GM23338 (cell line): ENCODE results near the gene SHOC1. TPM values are rescaled to one million over a fixed set of nuclear protein-coding genes. Genes with fewer than 3 reads are reported as not detected.

Source experiments
- ATAC-seq: fragments of 200-7000 bp; cut with Tn5 transposase; 3 replicates; pipeline ENCODE4 v1.9.1; 2020
- DNase-seq: peaks from one replicate; pipeline ENCODE4 v3.0.0-alpha.2; 2015; ENCODE audit warnings: low spot score
- H2AFZ ChIP-seq: fragments of 200-600 bp; sonication (generic); 2 replicates; pipeline ENCODE4 v1.8.0; 2016; ENCODE audit warnings: antibody characterized with exemption, mild to moderate bottlenecking, moderate library complexity
- H3F3A ChIP-seq: fragments of 200-600 bp; sonication (generic); replicated peaks from 2 replicates; pipeline ENCODE4 v1.8.0; 2017; ENCODE audit warnings: antibody characterized with exemption, mixed run types, low read depth
- H3K27ac ChIP-seq: fragments of 200-600 bp; sonication (generic); 2 replicates; pipeline ENCODE4 v1.6.1; 2016; ENCODE audit warnings: low read depth
- H3K27me3 ChIP-seq: fragments of 200-600 bp; sonication (generic); 2 replicates; pipeline ENCODE4 v1.8.0; 2016; ENCODE audit warnings: mild to moderate bottlenecking, mixed run types, moderate library complexity; ENCODE audit not compliant: insufficient read depth
- H3K36me3 ChIP-seq: fragments of 200-600 bp; sonication (generic); 2 replicates; pipeline ENCODE4 v1.8.0; 2016; ENCODE audit warnings: mild to moderate bottlenecking; ENCODE audit not compliant: insufficient read depth
- H3K4me1 ChIP-seq: fragments of 200-600 bp; sonication (generic); 2 replicates; pipeline ENCODE4 v1.8.0; 2016; ENCODE audit warnings: mild to moderate bottlenecking, moderate library complexity; ENCODE audit not compliant: insufficient read depth
- H3K4me2 ChIP-seq: fragments of 200-600 bp; sonication (generic); 2 replicates; pipeline ENCODE4 v1.7.1; 2017; ENCODE audit warnings: mixed run types
- H3K4me3 ChIP-seq: fragments of 200-600 bp; sonication (generic); 2 replicates; pipeline ENCODE4 v1.6.1; 2016; ENCODE audit warnings: mixed run types
- H3K79me2 ChIP-seq: fragments of 200-600 bp; sonication (generic); replicated peaks from 2 replicates; pipeline ENCODE4 v1.8.0; 2017; ENCODE audit warnings: mild to moderate bottlenecking; ENCODE audit not compliant: insufficient read depth
- H3K9me2 ChIP-seq: fragments of 200-600 bp; sonication (generic); 2 replicates; pipeline ENCODE4 v1.8.0; 2017; ENCODE audit not compliant: insufficient read depth
- H4K20me1 ChIP-seq: fragments of 200-600 bp; sonication (generic); replicated peaks from 2 replicates; pipeline ENCODE4 v1.8.0; 2017; ENCODE audit warnings: mild to moderate bottlenecking; ENCODE audit not compliant: insufficient read depth
- H3K27ac Mint-ChIP-seq: 2 replicates; pipeline ENCODE4 v1.8.0; 2020; ENCODE audit warnings: inconsistent platforms, mild to moderate bottlenecking, moderate library complexity, mixed read lengths
- H3K27me3 Mint-ChIP-seq: 3 replicates; pipeline ENCODE4 v1.8.0; 2022; ENCODE audit warnings: low read depth, mild to moderate bottlenecking, moderate library complexity, mixed read lengths, inconsistent platforms; ENCODE audit not compliant: insufficient read depth, poor library complexity
- H3K36me3 Mint-ChIP-seq: 3 replicates; pipeline ENCODE4 v1.8.0; 2021; ENCODE audit warnings: low read depth, mild to moderate bottlenecking, inconsistent platforms, moderate library complexity, mixed read lengths
- H3K4me1 Mint-ChIP-seq: 3 replicates; pipeline ENCODE4 v1.8.0; 2020; ENCODE audit warnings: mild to moderate bottlenecking, inconsistent platforms, mixed read lengths
- H3K4me3 Mint-ChIP-seq: 3 replicates; pipeline ENCODE4 v1.8.0; 2021; ENCODE audit warnings: moderate library complexity, mild to moderate bottlenecking, inconsistent platforms, mixed read lengths
- H3K9me3 Mint-ChIP-seq: 3 replicates; pipeline ENCODE4 v1.8.0; 2020; ENCODE audit warnings: moderate library complexity, mild to moderate bottlenecking, inconsistent platforms, mixed read lengths
- EZH2 ChIP-seq: fragments of 200-600 bp; sonication (generic); IDR thresholded peaks from one replicate; pipeline ENCODE4 v1.8.0; 2017; ENCODE audit warnings: antibody characterized with exemption, mild to moderate bottlenecking, low read depth; ENCODE audit not compliant: unreplicated experiment
- POLR2AphosphoS5 ChIP-seq: IDR thresholded peaks from 2 replicates; pipeline ENCODE4 v1.6.1; 2016; ENCODE audit warnings: antibody characterized with exemption, low read depth
- STAT1 ChIP-seq: IDR thresholded peaks from one replicate; pipeline ENCODE4 v1.6.1; 2016; ENCODE audit warnings: antibody characterized with exemption; ENCODE audit not compliant: unreplicated experiment
- ZNF331 ChIP-seq: fragments of 250-450 bp; sonication (Bioruptor Pico); IDR thresholded peaks from 2 replicates; pipeline ENCODE4 v1.5.0; 2020; ENCODE audit warnings: low read depth, mild to moderate bottlenecking, moderate library complexity
- polyA plus RNA-seq: library from polyadenylated mRNA; unstranded; fragments of >200 nt; fragmentation: Nextera tagmentation; extraction: Ambion mirVana; gene quantifications from 2 replicates; pipeline ENCODE4 v1.2.1, GENCODE V29; 2016
- total RNA-seq: library from RNA; depleted of rRNA; stranded (reverse); fragments of >200 nt; shearing (Covaris generic); gene quantifications from 2 replicates; pipeline ENCODE4 v1.2.3, GENCODE V29; 2014
- TF ChIP-seq, protein P1 (sequence below), 2 experiments: fragments of 200-600 bp in 1 of 2; sonication (generic) in 1 of 2; conservative IDR thresholded peaks; 2 replicates each; pipeline versions ENCODE4 v1.5.1 to v1.6.1; 2016 to 2017; ENCODE audit warnings: antibody characterized with exemption in 2 of 2, low read depth in 2 of 2, mild to moderate bottlenecking in 2 of 2, moderate library complexity in 1 of 2
- TF ChIP-seq, protein P2 (sequence below): IDR thresholded peaks from one replicate; pipeline ENCODE4 v1.6.1; 2018; ENCODE audit warnings: antibody characterized with exemption; ENCODE audit not compliant: unreplicated experiment

The SHOC1 gene
- total and polyA plus RNA-seq, 2 experiments from 2014 or later: 0.39 TPM; not detected in 1

GRCh38 chr9:111759762-111760639, 34.7 kb downstream of the SHOC1 start:
- Histone ChIP-seq H3K27me3 (no peaks in the 10 kb centered on the region), H3K9me2 (no peaks in the 10 kb centered on the region), H3K36me3 (no peaks in the 10 kb centered on the region), H3K79me2 (no peaks in the 10 kb centered on the region), H2AFZ (no peak overlapping the region), H3K4me2 (no peak overlapping the region), H3K4me3 (no peak overlapping the region), H4K20me1 (no peaks in the 10 kb centered on the region), H3K4me1 (no peaks in the 10 kb centered on the region), H3F3A (no peaks in the 10 kb centered on the region), H3K27ac (no peak overlapping the region)
- Mint-ChIP-seq H3K27ac (no peak overlapping the region), H3K4me1 (0 out of 3 replicates have a peak, but pooled peaks cover 3% of the 10 kb centered on the region), H3K9me3 (no peaks in the 10 kb centered on the region), H3K27me3 (peaks cover 2% of the 10 kb centered on the region), H3K36me3 (no peaks in the 10 kb centered on the region), H3K4me3 (no peak overlapping the region)
- no peak for TF ChIP-seq EZH2
- TF ChIP-seq, protein P1, sequence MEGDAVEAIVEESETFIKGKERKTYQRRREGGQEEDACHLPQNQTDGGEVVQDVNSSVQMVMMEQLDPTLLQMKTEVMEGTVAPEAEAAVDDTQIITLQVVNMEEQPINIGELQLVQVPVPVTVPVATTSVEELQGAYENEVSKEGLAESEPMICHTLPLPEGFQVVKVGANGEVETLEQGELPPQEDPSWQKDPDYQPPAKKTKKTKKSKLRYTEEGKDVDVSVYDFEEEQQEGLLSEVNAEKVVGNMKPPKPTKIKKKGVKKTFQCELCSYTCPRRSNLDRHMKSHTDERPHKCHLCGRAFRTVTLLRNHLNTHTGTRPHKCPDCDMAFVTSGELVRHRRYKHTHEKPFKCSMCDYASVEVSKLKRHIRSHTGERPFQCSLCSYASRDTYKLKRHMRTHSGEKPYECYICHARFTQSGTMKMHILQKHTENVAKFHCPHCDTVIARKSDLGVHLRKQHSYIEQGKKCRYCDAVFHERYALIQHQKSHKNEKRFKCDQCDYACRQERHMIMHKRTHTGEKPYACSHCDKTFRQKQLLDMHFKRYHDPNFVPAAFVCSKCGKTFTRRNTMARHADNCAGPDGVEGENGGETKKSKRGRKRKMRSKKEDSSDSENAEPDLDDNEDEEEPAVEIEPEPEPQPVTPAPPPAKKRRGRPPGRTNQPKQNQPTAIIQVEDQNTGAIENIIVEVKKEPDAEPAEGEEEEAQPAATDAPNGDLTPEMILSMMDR (conservative IDR thresholded peaks at IDR 0.05; ENCODE audit: low read depth in 2 of 2): peak; percentile 80 to 83
- peak; percentile 75 for DNase-seq
- ATAC-seq: peak; percentile 74

- Mint-ChIP-seq H3K27ac (no peak overlapping the region), H3K36me3 (no peaks in the 10 kb centered on the region; the same call in 2 of the 3 replicates), H3K4me3 (no peak overlapping the region), H3K9me3 (peaks cover 14% of the 10 kb centered on the region; the same call in 2 of the 3 replicates), H3K27me3 (no peaks in the 10 kb centered on the region), H3K4me1 (0 out of 3 replicates have a peak, but pooled peaks cover 3% of the 10 kb centered on the region)
- no peaks in the 10 kb centered on the region for H3K27me3 ChIP-seq
- TF ChIP-seq, protein P2, sequence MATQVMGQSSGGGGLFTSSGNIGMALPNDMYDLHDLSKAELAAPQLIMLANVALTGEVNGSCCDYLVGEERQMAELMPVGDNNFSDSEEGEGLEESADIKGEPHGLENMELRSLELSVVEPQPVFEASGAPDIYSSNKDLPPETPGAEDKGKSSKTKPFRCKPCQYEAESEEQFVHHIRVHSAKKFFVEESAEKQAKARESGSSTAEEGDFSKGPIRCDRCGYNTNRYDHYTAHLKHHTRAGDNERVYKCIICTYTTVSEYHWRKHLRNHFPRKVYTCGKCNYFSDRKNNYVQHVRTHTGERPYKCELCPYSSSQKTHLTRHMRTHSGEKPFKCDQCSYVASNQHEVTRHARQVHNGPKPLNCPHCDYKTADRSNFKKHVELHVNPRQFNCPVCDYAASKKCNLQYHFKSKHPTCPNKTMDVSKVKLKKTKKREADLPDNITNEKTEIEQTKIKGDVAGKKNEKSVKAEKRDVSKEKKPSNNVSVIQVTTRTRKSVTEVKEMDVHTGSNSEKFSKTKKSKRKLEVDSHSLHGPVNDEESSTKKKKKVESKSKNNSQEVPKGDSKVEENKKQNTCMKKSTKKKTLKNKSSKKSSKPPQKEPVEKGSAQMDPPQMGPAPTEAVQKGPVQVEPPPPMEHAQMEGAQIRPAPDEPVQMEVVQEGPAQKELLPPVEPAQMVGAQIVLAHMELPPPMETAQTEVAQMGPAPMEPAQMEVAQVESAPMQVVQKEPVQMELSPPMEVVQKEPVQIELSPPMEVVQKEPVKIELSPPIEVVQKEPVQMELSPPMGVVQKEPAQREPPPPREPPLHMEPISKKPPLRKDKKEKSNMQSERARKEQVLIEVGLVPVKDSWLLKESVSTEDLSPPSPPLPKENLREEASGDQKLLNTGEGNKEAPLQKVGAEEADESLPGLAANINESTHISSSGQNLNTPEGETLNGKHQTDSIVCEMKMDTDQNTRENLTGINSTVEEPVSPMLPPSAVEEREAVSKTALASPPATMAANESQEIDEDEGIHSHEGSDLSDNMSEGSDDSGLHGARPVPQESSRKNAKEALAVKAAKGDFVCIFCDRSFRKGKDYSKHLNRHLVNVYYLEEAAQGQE: no peak
- no peak for TF ChIP-seq STAT1
- no peak for TF ChIP-seq ZNF331 (CRISPR knock-in tag)
- no peak for TF ChIP-seq POLR2AphosphoS5
- TF ChIP-seq EZH2: no peak
- no peak for DNase-seq
- H3K9me2 ChIP-seq: no peaks in the 10 kb centered on the region
- H2AFZ ChIP-seq: no peak overlapping the region
- no peaks in the 10 kb centered on the region for H3K79me2 ChIP-seq
- no peak overlapping the region for H3K4me3 ChIP-seq
- no peak for ATAC-seq
- H3K27ac ChIP-seq: no peak overlapping the region
- H3K4me1 ChIP-seq: no peaks in the 10 kb centered on the region
- H3K36me3 ChIP-seq: no peaks in the 10 kb centered on the region
- no peaks in the 10 kb centered on the region for H3F3A ChIP-seq
- no peak overlapping the region for H3K4me2 ChIP-seq
- no peaks in the 10 kb centered on the region for H4K20me1 ChIP-seq
Measured at GRCh38 chr9:111754800-111755199, 39.9 kb downstream of the SHOC1 start.
